CD4-positive, alpha-beta T cell (primary cell): ENCODE data around the gene MLLT10. TPM values are rescaled to one million over a fixed set of nuclear protein-coding genes. Genes with fewer than 3 reads are reported as not detected.

Experiments
- ATAC-seq: fragments of 200-7000 bp; cut with Tn5 transposase; one replicate; pipeline ENCODE4 v1.10.0; 2022; ENCODE audit warnings: mild to moderate bottlenecking; ENCODE audit not compliant: poor library complexity
- CTCF ChIA-PET: fragments of 350-600 bp; sonication (Branson Sonifier 250); formaldehyde crosslinking; loops from one replicate; lab custom pipeline; 2021; ENCODE audit warnings: antibody characterized with exemption, inconsistent platforms; lab: Charles Lee
- POLR2A ChIA-PET: fragments of 350-600 bp; sonication (Branson Sonifier 250); formaldehyde crosslinking; loops from one replicate; lab custom pipeline; 2021; ENCODE audit warnings: antibody characterized with exemption, inconsistent platforms; lab: Charles Lee
- DNase-seq, 14 experiments: peaks; one replicate each; pipeline ENCODE4 v3.0.0-alpha.2; 2013 to 2020; ENCODE audit warnings: mixed read lengths in 2 of 14
- H3K27ac ChIP-seq, 2 donors: one replicate each; pipeline versions ENCODE4 v1.5.1 to v1.7.0; 2013; ENCODE audit warnings: low read length in 2 of 2, low read depth in 1 of 2, mild to moderate bottlenecking in 1 of 2
- H3K27me3 ChIP-seq, 2 experiments: 1 replicate in 1 of 2; 2 replicates in 1 of 2; pipeline versions ENCODE4 v1.6.1 to v1.7.0; 2013; ENCODE audit warnings: low read length in 2 of 2, control low read depth in 1 of 2, mild to moderate bottlenecking in 1 of 2, moderate library complexity in 1 of 2; ENCODE audit not compliant: insufficient read depth in 2 of 2, control insufficient read depth in 1 of 2
- H3K36me3 ChIP-seq: one replicate; pipeline ENCODE4 v1.6.1; 2013; ENCODE audit warnings: low read length, control low read depth; ENCODE audit not compliant: insufficient read depth
- H3K4me1 ChIP-seq: one replicate; pipeline ENCODE4 v1.6.1; 2013; ENCODE audit warnings: low read length, control low read depth; ENCODE audit not compliant: insufficient read depth
- H3K4me3 ChIP-seq: one replicate; pipeline ENCODE4 v1.5.1; 2013; ENCODE audit warnings: mild to moderate bottlenecking, low read length, moderate library complexity
- H3K9me3 ChIP-seq, 2 experiments: 1 replicate in 1 of 2; 2 replicates in 1 of 2; pipeline versions ENCODE4 v1.6.1 to v1.7.0; 2013; ENCODE audit warnings: low read length in 2 of 2, mild to moderate bottlenecking in 2 of 2, control low read depth in 1 of 2, moderate library complexity in 1 of 2; ENCODE audit not compliant: control insufficient read depth in 1 of 2, insufficient read depth in 1 of 2
- H3K27ac Mint-ChIP-seq: one replicate; pipeline ENCODE4 v1.8.0; 2020; ENCODE audit warnings: mixed read lengths
- H3K27me3 Mint-ChIP-seq: one replicate; pipeline ENCODE4 v1.8.0; 2021; ENCODE audit warnings: mixed read lengths
- H3K36me3 Mint-ChIP-seq: one replicate; pipeline ENCODE4 v1.8.0; 2021; ENCODE audit warnings: low read depth, mixed read lengths
- H3K4me1 Mint-ChIP-seq: one replicate; pipeline ENCODE4 v1.8.0; 2021; ENCODE audit warnings: low read depth, mixed read lengths
- H3K4me3 Mint-ChIP-seq: one replicate; pipeline ENCODE4 v1.8.0; 2020; ENCODE audit warnings: mild to moderate bottlenecking, mixed read lengths
- H3K9me3 Mint-ChIP-seq: one replicate; pipeline ENCODE4 v1.8.0; 2020; ENCODE audit warnings: mixed read lengths
- CTCF ChIP-seq: fragments of 200-600 bp; IDR thresholded peaks from one replicate; pipeline ENCODE4 v1.8.0; 2022; ENCODE audit warnings: antibody characterized with exemption, mild to moderate bottlenecking
- intact Hi-C, 2 experiments: fragments of 100-400 bp; cut with DNase I in 1 of 2; cut with micrococcal nuclease in 1 of 2; formaldehyde crosslinking; loops; one replicate each; pipeline versions ENCODE4 v1.15.1 to v1.9.0; 2023 to 2025; cut with DNase I, micrococcal nuclease
- total RNA-seq, 174 experiments: library from RNA in 2 of 174; stranded (reverse) in 2 of 174; gene quantifications; one replicate each; pipeline ENCODE4 v1.2.3 and lab custom pipeline; 2021 to 2026

Gene MLLT10
- total RNA-seq, 2 experiments from 2014 or later: 46.0 to 64.1 TPM

GRCh38 chr10:21624951-21625350 is 90.9 kb downstream of the MLLT10 start:
- Histone ChIP-seq H3K36me3 (peaks cover 24% of the 10 kb centered on the region), H3K4me3 (no peak overlapping the region), H3K27ac (no peak overlapping the region), H3K27me3 (no peaks in the 10 kb centered on the region), H3K9me3 (no peaks in the 10 kb centered on the region), H3K4me1 (no peaks in the 10 kb centered on the region)
- intact Hi-C loops: no loop called here
- Mint-ChIP-seq H3K4me1 (peaks cover 23% of the 10 kb centered on the region), H3K27me3 (no peaks in the 10 kb centered on the region), H3K4me3 (no peak overlapping the region), H3K27ac (no peak overlapping the region), H3K9me3 (no peaks in the 10 kb centered on the region), H3K36me3 (peaks cover 67% of the 10 kb centered on the region)
- DNase-seq (no peak), ATAC-seq (no peak)
- CTCF ChIA-PET: no interaction called here
- TF ChIP-seq CTCF: no peak
- POLR2A ChIA-PET: interaction anchor here (0.6 kb wide), 1 partner anchor 333 kb away, joined by 3 read pairs; no protein-coding TSS in a partner anchor

- no peaks in the 10 kb centered on the region for H3K27me3 ChIP-seq
- Mint-ChIP-seq H3K4me3 (no peak overlapping the region), H3K27me3 (no peaks in the 10 kb centered on the region), H3K27ac (no peak overlapping the region), H3K9me3 (no peaks in the 10 kb centered on the region), H3K36me3 (peaks cover 70% of the 10 kb centered on the region), H3K4me1 (peaks cover 23% of the 10 kb centered on the region)
- H3K4me1 ChIP-seq: no peaks in the 10 kb centered on the region
- H3K4me3 ChIP-seq: no peak overlapping the region
- POLR2A ChIA-PET: no interaction called here
- H3K27ac ChIP-seq: no peak overlapping the region
- CTCF ChIA-PET: no interaction called here
- peaks cover 28% of the 10 kb centered on the region for H3K36me3 ChIP-seq
- H3K9me3 ChIP-seq: no peaks in the 10 kb centered on the region
- no peak for ATAC-seq
- no peak for TF ChIP-seq CTCF
- DNase-seq: peak in 1 of 14 experiments; percentile 23
- intact Hi-C loops: no loop called here
These were observed 91.7 kb downstream of the MLLT10 start for GRCh38 chr10:21625623-21626229.

GRCh38 chr10:21626457-21627161 is 92.6 kb downstream of the MLLT10 start:
- ATAC-seq (no peak), DNase-seq (no peak)
- Histone ChIP-seq H3K36me3 (peaks cover 30% of the 10 kb centered on the region), H3K4me1 (no peaks in the 10 kb centered on the region), H3K9me3 (no peaks in the 10 kb centered on the region), H3K27me3 (no peaks in the 10 kb centered on the region), H3K27ac (no peak overlapping the region), H3K4me3 (no peak overlapping the region)
- CTCF ChIA-PET: no interaction called here
- Mint-ChIP-seq H3K4me1 (peaks cover 23% of the 10 kb centered on the region), H3K27ac (no peak overlapping the region), H3K9me3 (no peaks in the 10 kb centered on the region), H3K36me3 (peaks cover 76% of the 10 kb centered on the region), H3K4me3 (no peak overlapping the region), H3K27me3 (no peaks in the 10 kb centered on the region)
- no peak for TF ChIP-seq CTCF
- intact Hi-C loops: no loop called here
- POLR2A ChIA-PET: no interaction called here
